GM23338 (cell line): Measurements from ENCODE around the gene NOX5. TPM values are rescaled to one million over a fixed set of nuclear protein-coding genes. Genes with fewer than 3 reads are reported as not detected.

Source experiments
- ATAC-seq: fragments of 200-7000 bp; cut with Tn5 transposase; 3 replicates; pipeline ENCODE4 v1.9.1; 2020
- DNase-seq: peaks from one replicate; pipeline ENCODE4 v3.0.0-alpha.2; 2015; ENCODE audit warnings: low spot score
- H2AFZ ChIP-seq: fragments of 200-600 bp; sonication (generic); 2 replicates; pipeline ENCODE4 v1.8.0; 2016; ENCODE audit warnings: antibody characterized with exemption, mild to moderate bottlenecking, moderate library complexity
- H3F3A ChIP-seq: fragments of 200-600 bp; sonication (generic); replicated peaks from 2 replicates; pipeline ENCODE4 v1.8.0; 2017; ENCODE audit warnings: antibody characterized with exemption, mixed run types, low read depth
- H3K27ac ChIP-seq: fragments of 200-600 bp; sonication (generic); 2 replicates; pipeline ENCODE4 v1.6.1; 2016; ENCODE audit warnings: low read depth
- H3K27me3 ChIP-seq: fragments of 200-600 bp; sonication (generic); 2 replicates; pipeline ENCODE4 v1.8.0; 2016; ENCODE audit warnings: mild to moderate bottlenecking, mixed run types, moderate library complexity; ENCODE audit not compliant: insufficient read depth
- H3K36me3 ChIP-seq: fragments of 200-600 bp; sonication (generic); 2 replicates; pipeline ENCODE4 v1.8.0; 2016; ENCODE audit warnings: mild to moderate bottlenecking; ENCODE audit not compliant: insufficient read depth
- H3K4me1 ChIP-seq: fragments of 200-600 bp; sonication (generic); 2 replicates; pipeline ENCODE4 v1.8.0; 2016; ENCODE audit warnings: mild to moderate bottlenecking, moderate library complexity; ENCODE audit not compliant: insufficient read depth
- H3K4me2 ChIP-seq: fragments of 200-600 bp; sonication (generic); 2 replicates; pipeline ENCODE4 v1.7.1; 2017; ENCODE audit warnings: mixed run types
- H3K4me3 ChIP-seq: fragments of 200-600 bp; sonication (generic); 2 replicates; pipeline ENCODE4 v1.6.1; 2016; ENCODE audit warnings: mixed run types
- H3K79me2 ChIP-seq: fragments of 200-600 bp; sonication (generic); replicated peaks from 2 replicates; pipeline ENCODE4 v1.8.0; 2017; ENCODE audit warnings: mild to moderate bottlenecking; ENCODE audit not compliant: insufficient read depth
- H3K9me2 ChIP-seq: fragments of 200-600 bp; sonication (generic); 2 replicates; pipeline ENCODE4 v1.8.0; 2017; ENCODE audit not compliant: insufficient read depth
- H4K20me1 ChIP-seq: fragments of 200-600 bp; sonication (generic); replicated peaks from 2 replicates; pipeline ENCODE4 v1.8.0; 2017; ENCODE audit warnings: mild to moderate bottlenecking; ENCODE audit not compliant: insufficient read depth
- H3K27ac Mint-ChIP-seq: 2 replicates; pipeline ENCODE4 v1.8.0; 2020; ENCODE audit warnings: inconsistent platforms, mild to moderate bottlenecking, moderate library complexity, mixed read lengths
- H3K27me3 Mint-ChIP-seq: 3 replicates; pipeline ENCODE4 v1.8.0; 2022; ENCODE audit warnings: low read depth, mild to moderate bottlenecking, moderate library complexity, mixed read lengths, inconsistent platforms; ENCODE audit not compliant: insufficient read depth, poor library complexity
- H3K36me3 Mint-ChIP-seq: 3 replicates; pipeline ENCODE4 v1.8.0; 2021; ENCODE audit warnings: low read depth, mild to moderate bottlenecking, inconsistent platforms, moderate library complexity, mixed read lengths
- H3K4me1 Mint-ChIP-seq: 3 replicates; pipeline ENCODE4 v1.8.0; 2020; ENCODE audit warnings: mild to moderate bottlenecking, inconsistent platforms, mixed read lengths
- H3K4me3 Mint-ChIP-seq: 3 replicates; pipeline ENCODE4 v1.8.0; 2021; ENCODE audit warnings: moderate library complexity, mild to moderate bottlenecking, inconsistent platforms, mixed read lengths
- H3K9me3 Mint-ChIP-seq: 3 replicates; pipeline ENCODE4 v1.8.0; 2020; ENCODE audit warnings: moderate library complexity, mild to moderate bottlenecking, inconsistent platforms, mixed read lengths
- CREB1 ChIP-seq: fragments of 250-450 bp; sonication (Bioruptor Pico); IDR thresholded peaks from 2 replicates; pipeline ENCODE4 v1.5.0; 2020; ENCODE audit warnings: low read depth, mild to moderate bottlenecking, moderate library complexity
- EZH2 ChIP-seq: fragments of 200-600 bp; sonication (generic); IDR thresholded peaks from one replicate; pipeline ENCODE4 v1.8.0; 2017; ENCODE audit warnings: antibody characterized with exemption, mild to moderate bottlenecking, low read depth; ENCODE audit not compliant: unreplicated experiment
- EZH2phosphoT487 ChIP-seq: fragments of 200-600 bp; sonication (generic); IDR thresholded peaks from one replicate; pipeline ENCODE4 v1.8.1; 2018; ENCODE audit warnings: antibody characterized with exemption; ENCODE audit not compliant: unreplicated experiment
- REST ChIP-seq: IDR thresholded peaks from one replicate; pipeline ENCODE4 v1.6.1; 2018; ENCODE audit warnings: antibody characterized with exemption; ENCODE audit not compliant: unreplicated experiment
- STAT1 ChIP-seq: IDR thresholded peaks from one replicate; pipeline ENCODE4 v1.6.1; 2016; ENCODE audit warnings: antibody characterized with exemption; ENCODE audit not compliant: unreplicated experiment
- ZNF331 ChIP-seq: fragments of 250-450 bp; sonication (Bioruptor Pico); IDR thresholded peaks from 2 replicates; pipeline ENCODE4 v1.5.0; 2020; ENCODE audit warnings: low read depth, mild to moderate bottlenecking, moderate library complexity
- ZNF462 ChIP-seq: fragments of 250-450 bp; sonication (Bioruptor Pico); IDR thresholded peaks from 2 replicates; pipeline ENCODE4 v1.5.0; 2020; ENCODE audit warnings: mild to moderate bottlenecking, moderate library complexity
- polyA plus RNA-seq: library from polyadenylated mRNA; unstranded; fragments of >200 nt; fragmentation: Nextera tagmentation; extraction: Ambion mirVana; gene quantifications from 2 replicates; pipeline ENCODE4 v1.2.1, GENCODE V29; 2016
- total RNA-seq: library from RNA; depleted of rRNA; stranded (reverse); fragments of >200 nt; shearing (Covaris generic); gene quantifications from 2 replicates; pipeline ENCODE4 v1.2.3, GENCODE V29; 2014

The NOX5 gene
- total and polyA plus RNA-seq, 2 experiments from 2014 or later, result 0.03 TPM; not detected in 1

DNA sequence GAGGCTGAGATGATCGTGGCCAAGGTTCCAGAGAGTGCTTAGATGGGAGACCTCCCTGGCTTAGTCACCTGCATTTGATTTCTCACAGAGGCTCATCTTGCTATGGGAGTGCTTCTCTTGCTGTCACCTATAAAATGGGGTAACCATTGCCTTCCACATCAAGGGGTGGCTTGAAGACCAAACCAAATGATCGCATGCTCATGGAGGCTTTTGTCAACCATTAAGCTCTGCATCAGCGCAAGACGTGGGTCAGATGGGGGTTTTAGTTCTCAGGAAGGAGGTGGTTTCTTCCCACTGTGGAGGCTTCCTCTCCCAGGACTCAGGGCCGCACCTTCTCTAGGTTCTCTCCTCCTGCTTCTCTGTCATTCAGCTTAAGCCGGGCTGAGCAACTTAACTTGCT is 27.4 kb upstream of the NOX5 start (continued):
- TF ChIP-seq ZNF462 (CRISPR knock-in tag) (no peak), ZNF331 (no peak), REST (no peak), EZH2phosphoT487 (no peak)

GRCh38 chr15:68987676-68988075 is 26.8 kb upstream of the NOX5 start:
- DNase-seq (no peak), ATAC-seq (no peak)
- no peaks in the 10 kb centered on the region for H3K79me2 ChIP-seq
- no peaks in the 10 kb centered on the region for H3F3A ChIP-seq
- peaks cover 29% of the 10 kb centered on the region for H3K9me3 Mint-ChIP-seq
- H3K27ac ChIP-seq, result no peak overlapping the region
- H4K20me1 ChIP-seq, result no peaks in the 10 kb centered on the region
- H3K36me3 Mint-ChIP-seq, result peaks cover 19% of the 10 kb centered on the region
- H3K9me2 ChIP-seq, result no peaks in the 10 kb centered on the region
- no peaks in the 10 kb centered on the region for H3K27me3 ChIP-seq
- no peak overlapping the region for H3K4me3 ChIP-seq
- H3K4me2 ChIP-seq, result no peak overlapping the region
- H3K27me3 Mint-ChIP-seq, result peaks cover 24% of the 10 kb centered on the region
- no peak overlapping the region for H2AFZ ChIP-seq
- peaks cover 10% of the 10 kb centered on the region for H3K4me1 ChIP-seq
- no peaks in the 10 kb centered on the region for H3K36me3 ChIP-seq
- H3K27ac Mint-ChIP-seq, result no peak overlapping the region
- peaks cover 15% of the 10 kb centered on the region for H3K4me1 Mint-ChIP-seq
- H3K4me3 Mint-ChIP-seq, result no peak overlapping the region
- no peak for TF ChIP-seq ZNF462 (CRISPR knock-in tag)
- no peak for TF ChIP-seq STAT1
- TF ChIP-seq EZH2, result no peak
- TF ChIP-seq CREB1, result no peak
